ENCODE measurements around the gene PARD3. TPM values are rescaled to one million over a fixed set of nuclear protein-coding genes. Genes with fewer than 3 reads are reported as not detected.

Gene PARD3
- total and polyA plus RNA-seq, 8 donors: 25.6 to 54.5 (median 47.8) TPM

DNA sequence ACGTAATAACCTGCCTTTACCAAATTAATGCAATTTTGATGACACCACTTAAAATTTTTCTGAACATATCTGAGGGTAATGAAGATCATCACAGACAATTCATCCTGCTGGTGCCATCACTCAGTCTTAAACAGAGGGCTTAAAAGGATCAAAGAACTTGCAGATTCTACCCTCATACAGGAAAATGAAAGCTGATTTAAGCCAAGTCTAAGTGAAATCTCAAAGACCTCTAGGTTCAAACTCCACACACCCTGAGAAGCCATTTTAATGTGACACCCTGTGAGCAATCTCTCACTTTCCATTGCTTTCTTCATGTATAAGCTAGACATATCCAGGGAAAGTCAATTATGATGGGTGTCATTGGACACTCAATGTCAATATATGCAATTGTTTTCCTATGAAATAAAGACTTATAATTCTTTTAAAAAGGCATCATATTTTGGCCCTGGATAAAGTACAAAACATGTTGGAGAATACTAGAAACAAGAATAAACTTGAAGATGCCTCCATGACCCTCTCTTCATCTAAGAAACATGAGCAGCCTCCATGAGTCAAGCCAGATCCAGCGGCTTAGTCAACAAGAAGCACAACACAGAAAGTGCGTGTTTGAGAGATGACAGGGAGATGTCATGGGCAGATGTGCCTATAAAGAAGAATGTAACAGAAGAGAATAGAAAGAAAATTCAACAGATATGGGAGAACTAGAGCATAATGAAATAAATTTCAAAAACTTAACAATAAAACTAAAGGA lies 291.9 kb downstream of the PARD3 start:
- H3K27ac ChIP-seq: no peak overlapping the region
- no peak overlapping the region for H3K4me3 ChIP-seq
- peaks cover 3 to 5% of the 10 kb centered on the region in 2 donors for H3K4me1 ChIP-seq
- intact Hi-C loops (cut with DNase I): no loop called here
- no peaks in the 10 kb centered on the region for H3K36me3 ChIP-seq
- ATAC-seq: no peak
- DNase-seq: no peak
- TF ChIP-seq, protein P1, sequence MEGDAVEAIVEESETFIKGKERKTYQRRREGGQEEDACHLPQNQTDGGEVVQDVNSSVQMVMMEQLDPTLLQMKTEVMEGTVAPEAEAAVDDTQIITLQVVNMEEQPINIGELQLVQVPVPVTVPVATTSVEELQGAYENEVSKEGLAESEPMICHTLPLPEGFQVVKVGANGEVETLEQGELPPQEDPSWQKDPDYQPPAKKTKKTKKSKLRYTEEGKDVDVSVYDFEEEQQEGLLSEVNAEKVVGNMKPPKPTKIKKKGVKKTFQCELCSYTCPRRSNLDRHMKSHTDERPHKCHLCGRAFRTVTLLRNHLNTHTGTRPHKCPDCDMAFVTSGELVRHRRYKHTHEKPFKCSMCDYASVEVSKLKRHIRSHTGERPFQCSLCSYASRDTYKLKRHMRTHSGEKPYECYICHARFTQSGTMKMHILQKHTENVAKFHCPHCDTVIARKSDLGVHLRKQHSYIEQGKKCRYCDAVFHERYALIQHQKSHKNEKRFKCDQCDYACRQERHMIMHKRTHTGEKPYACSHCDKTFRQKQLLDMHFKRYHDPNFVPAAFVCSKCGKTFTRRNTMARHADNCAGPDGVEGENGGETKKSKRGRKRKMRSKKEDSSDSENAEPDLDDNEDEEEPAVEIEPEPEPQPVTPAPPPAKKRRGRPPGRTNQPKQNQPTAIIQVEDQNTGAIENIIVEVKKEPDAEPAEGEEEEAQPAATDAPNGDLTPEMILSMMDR (IDR thresholded peaks at IDR 0.05): no peak
- no peaks in the 10 kb centered on the region for H3K9me3 ChIP-seq
- no peaks in the 10 kb centered on the region for H3K27me3 ChIP-seq

DNA sequence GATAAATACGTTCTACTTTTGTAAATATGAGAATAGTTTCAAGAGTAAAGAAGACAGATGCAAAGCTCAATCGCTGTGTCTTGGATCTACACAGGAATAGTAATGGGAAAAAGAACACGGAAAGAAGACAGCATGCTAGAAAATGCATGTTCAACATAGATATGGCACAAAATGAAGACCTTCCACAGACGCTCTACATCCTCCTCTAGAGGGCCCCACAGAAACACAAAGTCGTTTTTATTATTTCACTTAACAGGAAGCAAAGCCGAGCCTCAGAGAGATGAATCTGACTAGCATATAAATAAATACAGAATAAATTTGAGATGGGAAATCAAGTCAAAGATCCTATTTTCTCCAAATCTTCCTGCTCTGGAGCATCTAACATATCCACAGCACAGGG lies 292.6 kb downstream of the PARD3 start:
- Histone ChIP-seq H3K27me3 (no peaks in the 10 kb centered on the region), H3K4me3 (no peak overlapping the region), H3K4me1 (peaks cover 0 to 5% of the 10 kb centered on the region in 2 donors), H3K27ac (no peak overlapping the region), H3K36me3 (no peaks in the 10 kb centered on the region), H3K9me3 (no peaks in the 10 kb centered on the region)
- TF ChIP-seq, protein P1 (IDR thresholded peaks at IDR 0.05): no peak
- intact Hi-C loops (cut with DNase I): no loop called here
- ATAC-seq (peak; percentile 38), DNase-seq (peak in 1 of 4 donors; percentile 44)

DNA sequence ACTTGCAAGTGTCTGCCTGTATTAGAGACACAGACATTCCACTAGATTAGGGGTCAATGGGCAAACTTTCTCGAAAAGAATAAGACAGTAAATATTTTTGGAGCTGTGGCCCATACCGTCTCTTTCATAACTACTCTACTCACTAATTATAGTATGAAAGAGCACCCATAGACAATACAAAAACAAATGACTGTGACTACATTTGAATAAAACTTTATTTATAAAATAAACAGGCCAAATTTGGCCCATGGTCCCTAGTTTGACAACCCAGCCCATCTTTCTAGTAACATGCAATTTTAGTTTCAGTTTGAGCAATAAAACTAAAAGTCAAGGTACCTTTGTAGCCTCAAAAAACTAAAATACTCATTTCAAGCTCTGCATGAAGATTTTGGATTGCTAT lies 294.6 kb downstream of the PARD3 start:
- H3K36me3 ChIP-seq: no peaks in the 10 kb centered on the region
- H3K4me1 ChIP-seq: no peaks in the 10 kb centered on the region
- DNase-seq: no peak
- intact Hi-C loops (cut with DNase I): no loop called here
- TF ChIP-seq, protein P1 (IDR thresholded peaks at IDR 0.05): no peak
- no peak overlapping the region for H3K27ac ChIP-seq
- H3K4me3 ChIP-seq: no peak overlapping the region
- H3K27me3 ChIP-seq: no peaks in the 10 kb centered on the region
- no peak for ATAC-seq
- no peaks in the 10 kb centered on the region for H3K9me3 ChIP-seq

DNA sequence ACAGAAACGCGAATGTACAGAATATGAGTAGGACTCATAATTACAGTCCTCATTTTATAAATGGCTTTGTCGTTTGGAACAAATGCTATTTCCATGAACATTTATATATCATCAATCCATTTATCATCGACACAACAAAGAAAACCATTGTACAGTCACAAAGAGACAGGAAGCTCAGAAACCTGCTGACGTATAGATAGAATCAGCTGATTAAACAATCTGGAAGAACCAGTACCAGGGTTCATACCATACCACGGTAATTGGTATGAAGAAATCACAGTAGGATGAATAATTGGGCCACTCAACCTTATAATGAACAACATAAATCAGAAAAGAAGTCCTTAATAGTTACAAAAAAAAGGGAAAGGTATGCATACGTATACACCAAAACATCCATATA lies 295.0 kb downstream of the PARD3 start:
- Histone ChIP-seq H3K9me3 (no peaks in the 10 kb centered on the region), H3K27ac (no peak overlapping the region), H3K36me3 (no peaks in the 10 kb centered on the region), H3K4me3 (no peak overlapping the region), H3K4me1 (no peaks in the 10 kb centered on the region), H3K27me3 (no peaks in the 10 kb centered on the region)
- intact Hi-C loops (cut with DNase I): no loop called here
- TF ChIP-seq, protein P1 (IDR thresholded peaks at IDR 0.05): no peak
- DNase-seq (no peak), ATAC-seq (no peak)

DNA sequence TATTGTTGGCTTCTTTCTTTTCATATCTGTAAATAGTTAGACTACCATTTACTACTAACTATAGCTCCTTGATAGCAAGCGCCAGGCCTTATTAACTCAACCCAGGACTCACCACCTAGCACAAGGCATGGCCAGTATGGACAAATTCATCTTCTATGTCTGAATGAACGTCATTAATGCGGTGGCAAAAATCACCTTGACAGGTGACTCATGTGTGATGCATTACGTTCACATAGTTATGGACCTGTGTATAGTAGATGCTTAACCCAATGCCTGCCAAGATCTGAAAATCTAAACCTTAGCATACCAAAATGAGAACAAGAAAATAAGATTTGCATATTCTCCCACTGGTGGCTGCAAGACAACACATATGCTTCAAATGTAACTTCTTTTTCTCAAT lies 300.8 kb downstream of the PARD3 start:
- no peak overlapping the region for H3K27ac ChIP-seq

More for the DNA sequence above, 300.8 kb downstream of the PARD3 start:
- no peak overlapping the region for H3K4me3 ChIP-seq
- H3K36me3 ChIP-seq: no peaks in the 10 kb centered on the region
- TF ChIP-seq, protein P1 (IDR thresholded peaks at IDR 0.05): no peak
- intact Hi-C loops (cut with DNase I): no loop called here
- no peaks in the 10 kb centered on the region for H3K9me3 ChIP-seq
- H3K27me3 ChIP-seq: no peaks in the 10 kb centered on the region
- no peaks in the 10 kb centered on the region for H3K4me1 ChIP-seq
- ATAC-seq: no peak
- DNase-seq: no peak
